ENCODE data around the gene NENF.
"Not testable (repeated sequence)": the region's sequence is repeated elsewhere in the genome, so short reads cannot be mapped to it uniquely, and the experiment has no call there.

Gene NENF

DNA sequence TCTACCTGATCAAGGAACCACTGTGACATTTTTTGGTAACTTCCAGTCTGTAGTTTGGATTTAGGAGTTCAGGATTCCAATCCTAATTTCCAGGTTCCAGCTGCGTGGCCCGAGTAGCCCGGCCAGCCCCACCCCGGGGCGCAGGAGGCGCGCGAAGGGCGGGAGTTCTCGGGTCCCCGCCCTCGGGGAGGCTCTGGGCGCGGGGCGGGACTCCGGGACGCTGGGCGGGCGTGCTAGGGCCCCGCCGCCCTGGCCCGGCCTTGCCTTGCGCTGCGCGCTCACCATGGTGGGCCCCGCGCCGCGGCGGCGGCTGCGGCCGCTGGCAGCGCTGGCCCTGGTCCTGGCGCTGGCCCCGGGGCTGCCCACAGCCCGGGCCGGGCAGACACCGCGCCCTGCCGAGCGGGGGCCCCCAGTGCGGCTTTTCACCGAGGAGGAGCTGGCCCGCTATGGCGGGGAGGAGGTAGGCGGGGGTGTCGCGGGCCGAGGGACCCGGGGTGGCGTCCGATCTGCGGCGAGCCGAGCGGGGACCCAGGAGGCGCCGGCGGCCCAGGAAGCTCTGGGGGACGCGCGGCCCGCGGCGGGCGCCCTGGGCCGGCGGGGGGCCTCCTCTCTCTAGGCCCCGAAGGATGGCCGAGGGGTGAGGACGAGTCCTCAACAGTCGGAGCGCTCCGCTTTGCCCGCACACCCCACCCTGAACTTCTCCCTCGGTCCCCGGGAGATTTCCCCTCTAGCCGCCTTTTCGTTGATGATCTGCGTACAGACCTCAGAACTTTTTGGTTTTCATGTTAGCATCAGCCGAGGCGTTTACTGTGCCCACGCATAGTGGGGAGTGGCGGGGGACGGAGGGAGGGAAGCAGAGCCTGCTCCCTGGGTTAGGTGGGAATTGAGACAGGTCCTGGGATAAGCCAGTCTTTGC, at the start of gene NENF:
Gene NENF, plus strand, starts transcription at position 260 of the 916 bp plus-strand sequence. Its CDS starts 24 bp downstream, at position 284.
- peak; percentile 95 for DNase-seq

DNA sequence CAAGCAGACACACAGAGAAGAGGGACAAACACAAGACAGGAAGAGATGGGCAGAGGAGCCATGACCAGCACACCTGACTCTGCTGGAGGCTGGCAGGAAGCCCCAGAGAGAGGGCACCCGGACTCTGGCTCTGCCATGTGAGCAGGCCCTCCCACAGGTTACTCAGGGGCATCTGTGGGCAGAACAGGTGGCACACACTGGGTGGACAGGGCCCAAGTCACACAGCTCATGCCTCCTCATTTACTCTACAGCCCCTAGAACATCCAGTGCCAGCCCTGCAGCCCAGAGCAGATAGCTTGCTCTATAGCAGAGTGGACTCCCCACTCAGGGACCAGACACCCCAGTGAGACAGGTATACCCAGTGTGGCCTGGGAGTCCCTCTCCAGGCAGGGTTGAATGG, 46.7 kb upstream of the NENF start:
- DNase-seq = no peak

- DNase-seq = no peak
Observed at GRCh38 chr1:212388985-212389716, 43.6 kb upstream of the NENF start.

DNA sequence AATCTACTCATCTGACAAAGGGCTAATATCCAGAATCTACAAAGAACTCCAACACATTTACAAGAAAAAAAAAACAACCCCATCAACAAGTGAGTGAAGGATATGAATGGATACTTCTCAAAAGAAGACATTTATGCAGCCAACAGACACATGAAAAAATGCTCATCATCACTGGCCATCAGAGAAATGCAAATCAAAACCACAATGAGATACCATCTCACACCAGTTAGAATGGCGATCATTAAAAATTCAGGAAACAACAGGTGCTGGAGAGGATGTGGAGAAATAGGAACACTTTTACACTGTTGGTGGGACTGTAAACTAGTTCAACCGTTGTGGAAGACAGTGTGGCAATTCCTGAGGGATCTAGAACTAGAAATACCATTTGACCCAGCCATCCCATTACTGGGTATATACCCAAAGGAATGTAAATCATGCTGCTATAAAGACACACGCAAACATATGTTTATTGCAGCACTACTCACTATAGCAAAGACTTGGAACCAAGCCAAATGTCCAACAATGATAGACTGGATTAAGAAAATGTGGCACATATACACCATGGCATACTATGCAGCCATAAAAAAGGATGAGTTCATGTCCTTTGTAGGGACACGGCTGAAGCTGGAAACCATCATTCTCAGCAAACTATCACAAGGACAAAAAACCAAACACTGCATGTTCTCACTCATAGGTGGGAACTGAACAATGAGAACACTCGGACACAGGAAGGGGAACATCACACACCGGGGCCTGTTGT, 36.9 kb upstream of the NENF start:
- DNase-seq = not testable (repeated sequence)

DNA sequence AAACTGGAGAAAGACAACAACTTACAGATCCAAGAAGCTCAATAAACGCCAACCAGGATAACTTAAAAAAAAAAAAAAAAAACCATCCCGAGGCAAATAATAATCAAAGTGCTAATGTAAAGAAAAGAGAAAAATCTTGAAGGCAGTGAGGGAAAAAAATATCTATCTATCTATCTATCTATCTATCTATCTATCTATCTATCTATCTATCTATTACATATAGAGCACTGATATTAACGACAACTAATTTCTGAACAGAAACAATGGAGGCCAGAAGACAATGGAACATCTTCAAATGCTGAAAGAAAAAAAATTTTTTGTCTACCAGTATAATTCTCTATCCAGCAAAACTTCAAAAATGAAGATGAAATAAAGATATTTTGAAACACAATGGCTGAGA, 36.1 kb upstream of the NENF start:
- no peak for DNase-seq

DNA sequence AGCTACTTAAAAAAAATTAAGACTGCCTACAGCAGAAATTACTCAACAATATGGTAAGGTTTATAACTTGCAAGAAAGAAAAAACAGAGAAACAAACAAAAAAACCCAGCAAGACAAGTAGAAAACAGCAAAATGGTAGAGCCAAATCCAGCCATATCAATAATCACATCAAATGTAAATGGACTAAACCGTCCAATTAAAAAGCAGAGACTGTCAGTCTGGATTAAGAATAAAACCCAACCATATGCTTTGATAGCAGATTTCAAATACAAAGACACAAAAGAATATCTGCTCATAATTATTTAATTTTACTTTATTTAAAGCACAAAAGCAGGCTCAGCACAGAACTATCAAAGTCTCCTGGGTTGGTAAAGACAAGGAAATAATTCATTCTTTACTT, 35.5 kb upstream of the NENF start:
- DNase-seq = no peak

DNA sequence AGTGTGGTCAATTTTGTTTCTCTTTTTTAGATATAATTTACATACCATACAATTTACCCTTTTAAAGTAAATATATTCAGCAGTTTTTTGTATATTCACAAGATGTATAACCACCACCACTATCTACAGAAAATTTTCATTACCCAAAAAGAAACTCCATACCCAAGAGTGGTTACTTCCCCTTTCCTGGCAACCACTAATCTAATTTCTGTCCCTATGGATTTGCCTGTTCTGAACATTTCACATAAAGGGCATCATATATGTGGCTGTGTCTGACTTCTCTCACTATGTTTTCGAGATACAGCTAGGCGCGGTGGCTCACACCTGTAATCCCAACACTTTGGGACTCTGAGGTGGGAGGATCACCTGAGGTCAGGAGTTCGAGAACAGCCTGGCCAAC, 31.7 kb upstream of the NENF start:
- no peak for DNase-seq

- DNase-seq = no peak
Observed at GRCh38 chr1:212401838-212402582, 30.7 kb upstream of the NENF start.

DNA sequence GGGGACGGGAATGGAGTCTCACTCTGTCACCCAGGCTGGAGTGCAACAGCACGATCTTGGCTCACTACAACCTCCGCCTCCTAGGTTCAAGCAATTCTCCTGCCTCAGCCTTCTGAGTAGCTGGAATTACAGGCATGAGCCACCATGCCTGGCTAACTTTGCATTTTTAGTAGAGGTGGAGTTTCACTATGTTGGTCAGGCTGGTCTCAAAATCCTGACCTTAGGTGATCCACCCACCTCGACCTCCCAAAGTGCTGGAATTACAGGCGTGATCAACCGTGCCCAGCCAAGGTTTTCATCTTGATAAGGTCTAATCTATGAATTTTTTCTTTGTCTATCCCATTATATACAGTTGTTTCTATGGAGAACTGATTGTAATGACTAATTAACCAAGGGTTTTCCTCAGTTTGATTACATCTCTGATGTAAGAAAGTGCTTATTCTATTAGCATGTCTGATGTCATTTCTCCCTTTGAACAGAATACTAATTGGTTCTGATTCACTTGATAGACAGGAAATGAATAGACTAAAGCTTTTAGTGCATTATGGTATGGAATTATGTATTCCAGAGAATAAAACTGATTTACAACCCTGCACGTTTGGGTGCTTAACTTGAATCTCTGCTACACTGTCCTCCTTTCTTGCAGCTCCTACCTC, 29.9 kb upstream of the NENF start:
- no peak for DNase-seq

DNA sequence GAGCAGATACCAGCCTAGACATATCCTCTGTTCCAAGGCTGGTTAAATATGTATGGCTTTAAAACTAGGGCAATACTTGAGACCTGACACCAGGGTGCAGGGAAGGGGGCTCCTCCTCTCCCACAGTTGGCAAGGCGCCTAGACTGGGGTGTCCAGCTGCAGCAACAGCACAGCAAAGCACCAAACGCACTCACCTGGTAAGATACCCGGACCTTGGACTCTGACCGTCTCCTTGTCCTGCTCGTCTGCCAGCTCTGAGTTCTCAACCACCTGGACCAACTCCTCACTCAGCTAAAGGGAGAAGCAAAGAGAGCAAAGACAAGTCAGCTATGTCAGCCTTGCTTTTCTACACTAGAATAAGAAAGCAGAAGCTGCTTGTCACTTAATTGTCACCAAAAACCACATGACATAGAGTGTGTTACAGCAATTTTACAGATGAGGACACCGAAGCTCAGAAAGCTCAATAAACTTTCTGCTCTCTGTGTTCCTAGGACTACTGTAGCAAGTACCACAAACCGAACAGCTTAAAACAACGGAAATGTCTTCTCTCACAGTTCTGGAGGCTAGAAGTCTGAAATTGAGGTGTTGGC, 22.4 kb upstream of the NENF start:
- no peak for DNase-seq

DNA sequence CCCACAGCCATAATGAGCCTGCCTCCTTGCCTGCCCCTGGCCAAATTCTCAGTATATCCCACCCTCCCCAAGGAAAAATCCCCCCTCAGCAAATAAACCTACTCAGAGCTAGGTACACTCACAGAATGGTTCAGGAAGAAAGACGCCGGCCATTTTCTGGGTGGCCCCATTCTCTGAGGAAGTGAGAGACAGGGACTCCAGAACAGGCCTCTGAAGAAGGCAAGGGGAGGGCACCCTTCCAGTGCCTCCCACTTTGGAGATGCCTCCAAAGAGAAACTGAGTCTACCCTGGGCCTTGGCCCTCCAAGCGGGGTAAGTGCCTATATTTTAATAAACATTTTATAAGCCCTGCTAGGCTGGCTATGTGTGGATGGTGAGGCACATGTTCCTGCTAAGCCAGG, 20.3 kb upstream of the NENF start:
- no peak for DNase-seq

GRCh38 chr1:212413902-212414327, 18.8 kb upstream of the NENF start:
- DNase-seq = no peak

GRCh38 chr1:212414328-212415106, 18.2 kb upstream of the NENF start, which contains the start of gene PACC1:
Gene PACC1, minus strand, starts transcription at chr1:212414886. Its CDS starts 129 bp downstream, at chr1:212414757.
- peak; percentile 95 for DNase-seq

DNA sequence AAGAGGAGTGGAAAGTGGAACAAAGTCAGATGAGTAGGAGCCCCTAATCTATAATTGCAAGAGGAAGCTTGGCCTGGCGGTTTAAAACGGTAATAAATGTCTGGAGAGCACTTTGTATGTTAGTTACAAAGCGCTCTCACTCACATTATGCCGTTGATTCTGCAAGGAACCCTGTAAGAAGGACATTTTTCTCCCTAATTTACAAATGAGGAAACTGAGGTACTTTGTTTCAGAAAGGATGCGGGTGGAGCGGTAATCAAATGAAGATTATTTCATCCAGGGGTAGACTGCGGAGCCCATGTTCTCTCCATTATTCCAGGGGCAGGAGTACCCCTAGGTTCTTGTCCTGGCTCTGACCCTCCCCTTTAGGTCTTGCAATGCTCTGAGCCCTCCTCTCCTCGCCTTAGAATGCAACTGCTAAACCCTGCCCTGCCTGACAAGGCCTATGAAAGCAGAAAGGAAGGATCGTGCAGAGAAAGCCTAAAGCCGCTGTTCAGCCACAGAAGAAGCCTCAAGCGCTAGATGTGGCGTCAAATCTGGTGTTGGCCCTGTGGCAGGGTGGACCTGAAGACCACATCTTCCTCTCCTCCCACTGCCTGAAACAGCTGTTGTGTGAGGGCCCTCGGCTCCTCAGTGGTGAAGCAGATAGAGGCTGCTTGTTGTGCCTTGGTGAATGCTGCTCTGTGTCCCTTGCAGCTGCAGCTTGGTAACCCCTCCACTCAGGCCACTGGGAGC, 17.4 kb upstream of the NENF start:
- DNase-seq = no peak

- DNase-seq = no peak
Observed at GRCh38 chr1:212421165-212421564, 11.6 kb upstream of the NENF start.

DNA sequence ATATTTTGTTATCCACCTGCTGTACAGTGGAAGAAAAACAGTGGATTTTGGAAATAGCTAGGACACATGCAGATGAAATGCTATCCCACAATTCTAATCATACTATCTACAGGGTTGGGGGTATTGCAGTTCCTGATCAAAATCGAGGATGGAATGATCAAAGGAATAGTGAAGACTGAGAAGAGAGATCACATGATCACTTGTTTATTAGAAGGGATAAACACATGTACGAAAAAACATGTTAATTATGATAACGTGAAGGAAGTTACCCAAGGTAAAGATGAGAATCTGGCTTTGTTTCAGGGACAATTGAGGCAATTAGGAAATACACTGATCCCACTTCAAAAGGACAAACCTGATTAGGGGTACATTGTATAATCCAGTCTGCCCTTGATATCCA, 8.8 kb upstream of the NENF start:
- DNase-seq = no peak

- no peak for DNase-seq
Observed at GRCh38 chr1:212428496-212428895, 4.2 kb upstream of the NENF start.

GRCh38 chr1:212430416-212430815, 2.3 kb upstream of the NENF start:
- no peak for DNase-seq

DNA sequence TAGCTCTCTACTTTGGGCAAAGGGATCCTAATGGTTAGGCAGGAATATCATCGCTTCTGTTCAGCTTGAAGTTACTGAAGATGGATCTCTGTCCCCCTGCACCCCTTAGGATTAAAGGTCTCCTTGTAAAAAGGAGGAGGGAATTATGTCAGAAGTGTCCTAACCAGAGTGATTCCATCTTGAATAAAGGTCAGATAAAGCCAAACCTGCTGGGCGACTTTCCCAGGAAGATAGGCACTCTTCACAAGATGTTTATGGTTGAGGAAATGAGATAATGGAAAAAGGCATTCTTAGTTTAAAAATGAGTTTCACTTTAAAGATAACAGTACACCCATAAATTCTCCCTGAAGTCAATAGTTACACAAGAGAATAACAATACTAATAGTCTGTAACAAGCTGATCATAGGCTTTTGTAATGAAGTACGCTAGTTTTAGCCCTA, 1.7 kb upstream of the NENF start:
- DNase-seq = no peak

- DNase-seq = no peak
Observed at GRCh38 chr1:212431644-212432043, 1.1 kb upstream of the NENF start.

Data from NCI-H69 (cell line).